Fibroblast of peridontal ligament (primary cell): Measurements from ENCODE around the gene ACCSL.

Experiments
- DNase-seq: peaks from one replicate; pipeline ENCODE4 v3.0.0-alpha.2; 2010; ENCODE audit errors: extremely low read depth

The ACCSL gene

DNA sequence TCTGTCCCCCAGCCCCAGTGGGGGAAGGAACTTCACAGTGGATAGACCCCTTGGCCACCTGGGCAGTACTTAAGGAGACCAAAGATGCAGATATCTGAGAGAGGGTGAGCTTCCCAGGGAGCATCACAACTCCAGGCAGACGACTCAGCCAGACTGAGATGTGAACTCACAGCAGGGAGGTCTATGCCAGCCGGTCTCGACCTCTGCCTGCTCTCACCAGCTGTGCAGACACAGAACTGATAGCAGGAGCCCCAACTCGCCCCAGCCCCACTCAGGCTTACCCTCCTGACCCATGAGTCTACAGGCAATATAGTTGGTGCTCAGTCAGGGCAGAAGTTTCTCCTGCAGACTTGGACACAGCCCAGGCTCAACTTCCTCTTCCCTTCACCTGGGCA, 29.7 kb upstream of the ACCSL start:
- DNase-seq, result no peak

- DNase-seq, result no peak
These were observed 29.0 kb upstream of the ACCSL start for GRCh38 chr11:44018829-44019228.

DNA sequence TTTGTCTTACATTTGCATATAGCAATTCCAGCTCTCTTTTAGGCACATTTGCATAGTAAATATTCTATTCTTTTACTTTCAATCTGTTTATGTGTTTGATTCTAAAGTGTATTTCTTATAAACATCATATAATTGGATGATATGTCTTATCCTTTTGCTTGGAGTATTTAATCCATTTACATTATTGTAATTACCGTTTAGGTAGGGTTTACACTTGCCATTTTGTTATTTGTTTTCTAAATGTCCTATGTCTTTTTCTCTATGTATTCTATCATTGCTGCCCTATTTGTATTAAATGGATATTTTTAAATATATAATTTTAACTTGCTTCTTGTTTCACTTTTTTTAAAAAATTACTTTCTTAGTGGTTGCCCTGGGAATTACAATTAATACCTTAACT, 22.8 kb upstream of the ACCSL start:
- no peak for DNase-seq

DNA sequence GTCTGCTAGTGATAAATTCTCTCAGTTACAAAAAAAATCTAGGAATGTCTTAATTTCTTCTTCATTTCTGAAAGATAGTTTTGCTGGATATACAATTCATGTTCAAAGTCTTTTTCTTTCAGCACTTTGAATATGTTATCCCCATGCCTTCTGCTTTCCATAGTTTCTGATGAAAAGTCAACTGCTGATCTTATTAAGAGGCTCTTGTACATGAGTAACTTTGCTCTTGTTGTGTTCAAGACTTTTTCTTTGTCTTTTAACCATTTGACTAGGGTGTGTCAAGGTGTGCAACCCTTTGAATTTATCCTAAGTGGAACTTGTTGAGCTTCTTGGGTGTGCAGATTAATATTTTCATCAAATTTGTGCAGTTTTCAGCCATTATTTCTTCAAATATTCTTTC, 22.1 kb upstream of the ACCSL start:
- no peak for DNase-seq

DNA sequence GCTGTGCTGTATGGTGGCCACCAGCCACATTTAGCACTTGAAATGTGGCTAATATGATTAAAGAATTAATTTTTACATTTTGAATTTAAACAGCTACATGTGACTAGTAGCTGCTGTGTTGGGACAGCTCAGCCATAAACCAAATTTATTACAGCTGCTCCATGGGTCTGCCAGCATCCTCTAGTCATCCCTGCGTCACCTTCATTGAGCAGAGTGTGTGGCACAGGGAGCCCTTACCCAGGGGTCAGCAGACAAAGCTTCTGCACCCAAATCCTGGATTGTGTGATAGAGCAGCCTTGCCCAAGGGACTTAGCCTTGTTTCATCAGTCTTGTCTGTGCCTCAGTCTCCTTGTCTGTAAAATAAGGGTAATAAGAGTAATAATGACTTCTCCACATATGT, 19.4 kb upstream of the ACCSL start:
- no peak for DNase-seq

DNA sequence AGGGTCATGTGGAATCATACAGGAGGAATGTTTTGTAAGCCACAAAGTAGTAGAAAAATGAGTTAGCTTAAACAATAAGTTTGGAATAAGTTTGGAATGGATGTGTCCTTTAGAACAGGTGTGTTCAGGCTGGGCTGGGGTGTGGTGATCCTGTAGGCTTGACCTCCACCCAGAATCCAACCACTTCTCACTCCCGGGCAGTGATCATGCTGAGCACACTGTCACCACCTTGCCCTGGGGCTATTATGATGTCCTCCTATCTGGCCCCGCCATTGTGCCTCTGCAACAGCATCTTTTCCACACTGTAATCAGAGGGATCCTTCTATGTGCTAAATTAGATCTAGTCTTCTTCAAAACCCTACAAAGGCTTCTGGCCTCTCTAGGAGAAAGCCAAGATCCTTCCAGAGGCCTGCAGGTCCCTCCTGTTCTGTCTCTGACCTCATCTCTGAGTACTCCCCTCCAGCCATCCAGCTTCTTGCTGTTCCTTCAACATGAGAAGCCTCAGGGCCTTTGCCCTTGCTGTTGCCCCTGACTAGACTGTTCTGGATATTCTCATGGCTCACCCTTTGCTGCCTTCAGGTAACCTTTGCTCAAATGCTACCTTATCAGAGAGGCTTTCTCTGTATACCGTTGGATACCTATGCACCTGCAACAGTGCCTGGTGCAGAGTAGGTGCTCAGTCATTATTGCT, 18.8 kb upstream of the ACCSL start:
- DNase-seq, result no peak

- no peak for DNase-seq
These were observed 18.3 kb upstream of the ACCSL start for GRCh38 chr11:44029507-44029845.

GRCh38 chr11:44029977-44030911, 17.5 kb upstream of the ACCSL start:
- DNase-seq, result peak; percentile 69

DNA sequence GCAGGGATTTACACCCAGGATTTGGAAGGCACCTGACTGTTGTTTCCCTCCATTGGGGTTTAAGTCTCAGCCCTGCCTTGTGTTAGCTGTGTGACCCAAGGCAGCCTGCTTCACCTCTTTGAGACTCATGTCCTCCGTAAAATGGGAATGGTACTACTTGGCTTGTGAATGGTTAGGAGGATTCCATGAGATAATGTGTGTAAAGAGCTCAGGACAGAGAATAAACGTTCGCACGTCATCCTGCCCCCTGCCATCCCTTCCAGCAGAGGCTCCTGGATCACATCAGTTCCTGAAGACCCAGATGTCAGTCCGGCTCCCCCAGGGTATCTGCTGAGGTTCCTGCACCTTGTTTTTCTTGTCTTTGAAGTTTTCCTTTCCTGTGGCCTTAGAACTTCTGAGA, 16.8 kb upstream of the ACCSL start:
- no peak for DNase-seq

DNA sequence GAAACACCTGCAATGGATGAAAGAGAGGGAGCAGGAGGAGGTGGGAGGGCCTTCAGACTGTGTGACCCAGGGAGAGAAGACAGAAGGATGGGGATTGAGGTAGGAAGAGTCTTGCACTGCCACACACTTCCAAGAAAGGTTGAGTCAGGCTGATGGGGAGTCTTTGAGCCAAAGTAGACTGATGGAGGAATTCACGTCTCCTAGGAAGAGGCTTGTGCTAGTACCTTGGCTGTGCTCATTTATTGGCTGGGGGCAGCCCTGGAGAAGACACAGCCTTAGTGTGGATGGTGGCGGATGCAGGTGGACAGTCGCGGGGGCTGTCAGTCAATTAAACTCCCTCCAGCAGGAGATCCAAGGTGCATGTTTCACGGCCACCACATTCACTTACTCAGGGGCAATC, 16.2 kb upstream of the ACCSL start:
- DNase-seq, result no peak

GRCh38 chr11:44032299-44033085, 15.3 kb upstream of the ACCSL start:
- DNase-seq, result peak; percentile 61

DNA sequence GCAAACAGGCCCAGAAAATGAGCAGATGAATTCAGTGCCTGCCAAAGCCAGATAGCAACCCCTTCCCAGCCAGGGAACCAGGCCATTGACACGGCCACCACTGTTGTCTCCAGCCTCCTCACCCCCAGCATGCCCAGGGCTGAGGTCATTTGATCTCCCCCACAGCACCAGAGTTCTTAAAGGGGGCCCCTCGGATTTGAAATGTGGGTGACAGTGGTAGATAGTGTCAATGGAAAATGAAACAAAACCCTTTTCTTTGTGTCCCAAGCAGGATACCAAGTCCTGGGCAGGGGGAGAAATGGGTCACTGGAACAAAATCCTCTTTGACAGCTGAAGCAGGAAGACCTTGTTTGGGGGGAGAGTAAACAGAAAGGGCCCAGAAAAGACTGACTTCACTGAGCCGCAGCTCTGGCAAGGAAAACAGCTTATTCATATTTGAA, 14.3 kb upstream of the ACCSL start:
- no peak for DNase-seq

DNA sequence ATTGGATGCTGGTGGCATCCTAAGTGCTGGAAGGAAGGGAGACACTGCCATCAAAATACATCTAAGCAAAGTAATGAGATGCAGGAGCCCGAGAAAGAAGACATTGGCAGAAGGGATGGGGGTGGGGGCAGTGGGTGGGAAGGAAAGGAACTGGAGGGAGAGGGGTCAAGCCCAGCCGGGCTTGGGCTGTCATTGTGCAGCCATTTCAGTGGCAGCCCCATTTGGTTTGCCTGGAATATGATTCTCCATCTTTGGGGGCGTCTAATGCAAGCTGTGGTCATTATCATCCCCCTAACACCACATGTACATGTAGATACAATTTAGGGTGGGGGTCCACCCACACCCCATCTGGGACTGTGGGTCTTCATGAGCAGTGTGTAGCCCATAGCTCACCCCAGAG, 13.9 kb upstream of the ACCSL start:
- no peak for DNase-seq

DNA sequence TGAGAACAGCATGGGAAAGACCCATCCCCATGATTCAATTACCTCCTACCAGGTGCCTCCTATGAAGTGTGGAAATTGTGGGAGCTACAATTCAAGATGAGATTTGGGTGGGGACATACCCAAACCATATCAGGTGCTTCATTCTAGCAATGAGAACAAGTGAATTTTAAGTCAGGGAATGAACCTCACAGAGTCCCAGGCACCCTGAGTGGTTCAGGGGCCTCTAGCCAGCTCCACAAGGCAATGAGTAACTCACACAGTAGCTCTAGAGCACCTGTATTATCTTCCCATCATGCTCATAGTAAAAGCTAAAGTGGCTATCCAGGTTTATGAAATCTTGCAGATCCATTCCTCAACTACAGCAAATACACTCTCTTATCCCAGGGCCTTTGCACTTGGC, 13.1 kb upstream of the ACCSL start:
- DNase-seq, result no peak

DNA sequence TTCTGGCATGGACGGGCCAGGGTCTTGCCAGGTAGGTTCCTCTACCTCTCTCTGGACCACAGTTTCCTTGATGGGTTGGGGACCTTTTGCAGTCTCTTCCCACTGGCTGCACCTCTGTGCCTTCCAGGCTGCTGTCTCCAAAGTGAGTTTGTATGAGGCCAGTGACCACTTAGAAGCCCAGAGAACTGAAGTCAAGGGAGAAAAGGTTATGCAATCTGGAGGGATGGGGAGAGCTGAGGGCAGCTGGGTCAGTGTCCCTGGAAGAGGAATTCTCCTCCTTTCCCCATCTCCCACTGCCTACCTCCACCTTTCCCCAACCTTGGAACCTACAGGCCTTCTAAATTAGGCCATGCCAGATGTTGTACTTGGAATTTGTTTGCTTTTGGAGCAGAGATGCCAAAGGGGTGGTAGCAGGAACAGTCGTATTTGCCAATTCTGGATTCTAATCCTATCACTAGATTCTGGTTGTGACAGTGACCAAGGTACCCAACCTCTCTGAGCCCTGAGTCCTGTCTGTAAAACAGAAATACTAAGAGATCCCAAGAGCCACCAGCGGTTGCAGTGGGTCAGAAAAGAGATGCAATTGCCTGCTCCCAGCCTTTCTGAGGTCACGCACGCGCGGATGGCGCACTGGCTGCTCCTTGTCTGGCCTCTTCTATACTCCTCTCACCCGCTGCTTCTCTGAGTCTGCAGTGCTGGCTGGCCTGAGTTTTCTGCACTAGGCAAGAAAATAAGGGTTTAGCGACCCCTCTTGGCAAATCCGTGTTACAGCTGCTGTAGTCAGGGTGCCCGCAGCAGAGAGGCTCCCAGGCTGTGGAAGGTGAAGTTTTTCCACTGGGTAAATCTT, 10.7 kb upstream of the ACCSL start:
- peak; percentile 90 for DNase-seq

DNA sequence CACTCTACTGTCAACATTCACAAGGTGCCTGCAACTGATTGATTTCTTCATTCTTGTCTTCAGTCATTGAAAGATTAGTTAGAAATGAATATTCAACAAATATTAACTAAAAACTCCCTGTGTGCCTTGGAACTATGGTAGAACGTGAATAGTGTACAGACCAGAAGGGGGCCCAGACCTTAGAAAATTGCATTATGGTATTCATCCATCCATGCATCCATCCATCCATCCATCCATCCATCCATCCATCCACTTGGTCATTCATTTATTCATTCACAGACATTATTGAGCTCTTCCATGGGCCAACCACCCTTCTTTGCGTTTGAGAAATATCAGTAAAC, 10.2 kb upstream of the ACCSL start:
- DNase-seq, result no peak

DNA sequence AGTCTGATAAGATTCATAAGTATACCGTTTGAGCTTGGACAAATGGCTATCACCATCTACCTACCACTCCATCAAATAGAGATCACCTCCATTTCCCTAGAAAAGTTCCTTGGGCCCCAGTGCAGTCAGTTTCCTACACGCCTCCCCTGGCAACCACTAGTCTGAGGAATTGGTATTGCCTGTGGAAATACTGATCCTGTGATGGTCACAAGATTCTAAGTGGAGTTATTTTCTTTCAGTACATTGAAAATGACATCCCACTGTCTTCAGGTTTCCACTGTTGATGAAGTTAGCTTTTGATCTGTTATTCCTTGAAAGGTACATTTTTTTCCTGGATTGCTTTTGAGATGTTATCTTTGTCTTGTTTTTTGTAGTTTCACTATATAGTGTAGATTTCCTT, 4.6 kb upstream of the ACCSL start:
- no peak for DNase-seq

- DNase-seq, result no peak
These were observed 1.6 kb upstream of the ACCSL start for GRCh38 chr11:44046182-44046581.

GRCh38 chr11:44047298-44047697, 483 bp upstream of the ACCSL start:
- DNase-seq, result no peak

DNA sequence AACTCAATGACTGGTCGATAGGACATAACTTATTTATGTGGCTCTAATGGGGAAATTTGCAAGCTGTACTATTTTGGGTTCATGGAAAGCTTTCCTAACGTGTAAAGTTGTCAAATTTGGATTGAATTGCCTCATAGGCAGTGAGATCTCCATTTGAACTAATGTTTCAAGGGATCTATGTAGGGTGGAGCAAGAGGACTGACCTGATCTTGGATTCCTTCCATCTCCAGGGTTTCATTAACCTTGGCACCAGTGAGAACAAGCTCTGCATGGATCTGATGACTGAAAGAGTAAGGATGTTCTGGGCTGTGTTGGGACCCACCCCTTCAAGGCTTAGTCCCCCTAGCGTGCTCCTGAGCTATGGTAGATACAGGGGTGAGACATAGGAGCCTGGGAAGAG, 2.1 kb downstream of the ACCSL start:
- DNase-seq, result no peak

DNA sequence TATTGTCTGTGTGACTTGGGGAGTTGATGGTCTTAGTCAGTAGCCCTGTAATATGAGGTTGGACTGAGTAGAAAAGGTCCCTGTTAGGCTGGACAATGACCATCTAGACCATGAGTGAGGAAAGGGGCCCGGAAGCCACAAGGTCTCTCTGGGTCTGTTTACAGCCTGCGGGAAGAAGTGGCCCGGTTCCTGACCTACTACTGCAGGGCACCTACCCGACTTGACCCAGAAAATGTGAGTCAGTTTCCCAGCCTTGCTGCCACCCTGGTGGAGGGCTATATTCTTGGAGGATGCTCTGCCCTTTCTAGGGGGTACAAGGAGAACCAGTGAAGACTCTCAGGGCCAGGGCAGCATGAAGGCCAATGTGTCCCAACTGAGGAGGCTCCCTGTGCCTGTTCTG, 3.4 kb downstream of the ACCSL start:
- no peak for DNase-seq

GRCh38 chr11:44057340-44057739, 9.6 kb downstream of the ACCSL start:
- no peak for DNase-seq
